GM18526 (cell line): ENCODE measurements around the gene EDEM1.

Experiments
- POLR2A ChIP-seq: IDR thresholded peaks from 3 replicates; pipeline ENCODE4 v1.6.1; 2011; ENCODE audit not compliant: insufficient read length; ENCODE audit errors: extremely low read depth

The EDEM1 gene

GRCh38 chr3:5191555-5192304 is 4.2 kb downstream of the EDEM1 start:
- no peak for TF ChIP-seq POLR2A

- TF ChIP-seq POLR2A: no peak
Measured at GRCh38 chr3:5192571-5193365, 5.3 kb downstream of the EDEM1 start.

GRCh38 chr3:5194341-5194740 is 6.8 kb downstream of the EDEM1 start:
- TF ChIP-seq POLR2A: no peak

- TF ChIP-seq POLR2A: no peak
Measured at GRCh38 chr3:5194801-5195509, 7.4 kb downstream of the EDEM1 start.

- TF ChIP-seq POLR2A: no peak
Measured at GRCh38 chr3:5195605-5196004, 8.1 kb downstream of the EDEM1 start.

- TF ChIP-seq POLR2A: no peak
Measured at GRCh38 chr3:5197022-5197421, 9.5 kb downstream of the EDEM1 start.

GRCh38 chr3:5197470-5198312 is 10.2 kb downstream of the EDEM1 start:
- TF ChIP-seq POLR2A: no peak

GRCh38 chr3:5198313-5198677 is 10.8 kb downstream of the EDEM1 start:
- TF ChIP-seq POLR2A: no peak

- TF ChIP-seq POLR2A: no peak
Measured at GRCh38 chr3:5198986-5199731, 11.7 kb downstream of the EDEM1 start.

- TF ChIP-seq POLR2A: no peak
Measured at GRCh38 chr3:5201536-5201935, 14.0 kb downstream of the EDEM1 start.

- no peak for TF ChIP-seq POLR2A
Measured at GRCh38 chr3:5202222-5202621, 14.7 kb downstream of the EDEM1 start.

- no peak for TF ChIP-seq POLR2A
Measured at GRCh38 chr3:5205165-5205941, 17.8 kb downstream of the EDEM1 start.

- TF ChIP-seq POLR2A: no peak
Measured at GRCh38 chr3:5210926-5211325, 23.4 kb downstream of the EDEM1 start.

GRCh38 chr3:5212628-5213573 is 25.4 kb downstream of the EDEM1 start:
- no peak for TF ChIP-seq POLR2A
